Upper lobe of left lung (tissue), 4 donors: ENCODE measurements around the gene OGN.

Source experiments
- POLR2AphosphoS5 ChIP-seq, 2 donors: sonication (generic); formaldehyde crosslinking; IDR thresholded peaks; one replicate each; pipeline ENCODE4 v1.5.1; 2017; ENCODE audit warnings: antibody characterized with exemption in 2 of 2
- TF ChIP-seq, protein P1 (sequence below), 6 experiments: fragments of 450-650 bp in 4 of 6; fragments of 200-600 bp in 2 of 6; sonication (generic) in 2 of 6; IDR thresholded peaks; one replicate each; pipeline ENCODE4 v1.5.1; 2016 to 2019; ENCODE audit warnings: antibody characterized with exemption in 6 of 6

DNA sequence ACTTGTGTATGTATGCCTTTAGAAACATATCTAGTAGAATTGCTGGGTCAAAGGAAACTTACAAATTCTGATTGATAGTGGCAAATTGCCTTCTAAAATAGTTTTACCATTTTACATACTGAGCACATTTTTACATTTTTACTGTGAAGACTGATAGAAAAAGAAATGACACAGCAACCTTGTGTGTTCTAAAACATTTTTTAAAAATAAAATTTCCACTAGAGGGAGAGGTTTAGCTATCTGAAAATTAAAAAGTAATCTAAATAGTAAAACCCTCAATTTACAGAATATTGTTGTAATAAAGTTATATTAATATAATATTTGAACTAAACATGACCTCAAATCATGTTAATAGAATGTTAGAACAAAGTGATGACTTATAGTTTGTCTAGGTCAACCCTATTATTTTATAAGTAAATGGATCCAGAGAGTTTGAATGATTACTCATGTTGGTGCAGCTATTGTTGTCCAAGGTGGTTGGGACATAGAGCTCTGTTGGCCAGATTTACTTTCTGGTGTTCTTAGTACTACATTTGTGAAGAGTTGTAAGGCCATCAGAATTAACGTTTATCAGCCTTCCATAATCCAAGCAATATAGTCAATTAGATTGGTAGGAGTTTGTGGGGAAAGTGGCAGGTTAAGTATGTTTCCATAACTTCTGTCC, 61.4 kb downstream of the OGN start:
- TF ChIP-seq, protein P1, sequence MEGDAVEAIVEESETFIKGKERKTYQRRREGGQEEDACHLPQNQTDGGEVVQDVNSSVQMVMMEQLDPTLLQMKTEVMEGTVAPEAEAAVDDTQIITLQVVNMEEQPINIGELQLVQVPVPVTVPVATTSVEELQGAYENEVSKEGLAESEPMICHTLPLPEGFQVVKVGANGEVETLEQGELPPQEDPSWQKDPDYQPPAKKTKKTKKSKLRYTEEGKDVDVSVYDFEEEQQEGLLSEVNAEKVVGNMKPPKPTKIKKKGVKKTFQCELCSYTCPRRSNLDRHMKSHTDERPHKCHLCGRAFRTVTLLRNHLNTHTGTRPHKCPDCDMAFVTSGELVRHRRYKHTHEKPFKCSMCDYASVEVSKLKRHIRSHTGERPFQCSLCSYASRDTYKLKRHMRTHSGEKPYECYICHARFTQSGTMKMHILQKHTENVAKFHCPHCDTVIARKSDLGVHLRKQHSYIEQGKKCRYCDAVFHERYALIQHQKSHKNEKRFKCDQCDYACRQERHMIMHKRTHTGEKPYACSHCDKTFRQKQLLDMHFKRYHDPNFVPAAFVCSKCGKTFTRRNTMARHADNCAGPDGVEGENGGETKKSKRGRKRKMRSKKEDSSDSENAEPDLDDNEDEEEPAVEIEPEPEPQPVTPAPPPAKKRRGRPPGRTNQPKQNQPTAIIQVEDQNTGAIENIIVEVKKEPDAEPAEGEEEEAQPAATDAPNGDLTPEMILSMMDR (IDR thresholded peaks at IDR 0.05), result peak in 1 of 6 experiments; percentile 6
- no peak for TF ChIP-seq POLR2AphosphoS5 (IDR thresholded peaks at IDR 0.05)
